Measurements from ENCODE around the gene CISD2. TPM values are rescaled to one million over a fixed set of nuclear protein-coding genes. Genes with fewer than 3 reads are reported as not detected.
"Not testable (repeated sequence)": the region's sequence is repeated elsewhere in the genome, so short reads cannot be mapped to it uniquely, and the experiment has no call there.

Gene CISD2
- total RNA-seq, 1 donor from 2014 or later, result 17.1 TPM

DNA sequence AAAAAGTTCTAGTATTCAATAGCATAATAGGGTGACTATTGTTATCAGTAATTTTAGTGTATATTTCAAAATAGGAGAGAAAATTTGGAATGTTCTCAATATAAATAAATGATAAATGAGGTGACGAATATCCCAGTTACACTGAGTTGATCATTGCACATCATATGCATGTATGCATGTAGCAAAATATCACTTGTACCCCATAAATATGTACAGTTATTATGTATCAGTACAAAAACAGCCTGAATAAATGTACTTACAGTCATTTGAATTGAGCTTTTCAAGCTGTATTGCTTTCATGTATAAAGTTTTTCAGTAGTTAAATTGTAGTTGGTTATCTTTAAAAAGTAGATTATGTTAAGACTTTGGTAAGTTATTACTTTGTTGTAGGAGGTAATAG lies 12.6 kb downstream of the CISD2 start:
- DNase-seq (ENCODE audit: missing footprints), result no peak
- no peak for ATAC-seq
- intact Hi-C loops (cut with DNase I), result no loop called here

DNA sequence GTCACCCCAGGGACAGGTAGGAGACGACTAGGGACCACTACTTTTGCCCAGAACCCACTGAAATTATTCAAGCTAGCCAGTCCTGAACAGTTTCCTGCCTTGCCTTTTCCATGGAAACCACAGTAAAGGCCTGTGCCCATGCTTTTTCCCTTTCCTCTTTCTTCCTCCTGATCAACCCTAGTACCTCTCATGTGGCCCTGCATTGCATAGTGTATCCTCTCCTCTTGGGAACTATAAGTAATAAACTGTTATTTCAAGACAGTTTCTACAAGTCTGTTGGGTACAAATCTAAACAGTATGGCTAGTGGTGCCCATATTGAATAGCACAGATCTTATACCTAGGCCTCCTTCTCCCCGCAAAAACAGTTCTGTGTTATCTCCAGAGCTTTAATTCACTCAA lies 14.5 kb downstream of the CISD2 start:
- no peak for DNase-seq (ENCODE audit: missing footprints)
- intact Hi-C loops (cut with DNase I), result no loop called here
- ATAC-seq, result no peak

DNA sequence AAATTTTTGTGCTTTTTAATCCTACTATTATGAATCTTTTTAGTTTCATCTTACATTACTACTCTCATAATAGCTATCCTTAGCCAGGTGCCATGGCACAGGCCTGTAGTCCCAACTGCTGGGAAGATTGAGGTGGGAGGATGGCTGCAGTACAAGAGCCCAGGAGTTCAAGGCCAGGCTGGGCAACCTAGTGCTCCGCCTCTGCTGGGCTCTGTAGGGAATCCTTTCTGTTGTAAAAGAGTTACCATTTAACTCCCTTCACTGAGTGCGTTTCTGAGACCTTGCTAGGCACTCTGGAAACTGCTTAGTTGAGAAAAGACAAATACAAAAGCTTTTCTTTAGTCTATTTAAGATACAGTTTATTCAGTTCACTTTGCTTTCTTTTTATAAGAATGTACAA lies 19.8 kb downstream of the CISD2 start:
- DNase-seq (ENCODE audit: missing footprints); intact Hi-C loops (cut with DNase I); ATAC-seq: not testable (repeated sequence)

DNA sequence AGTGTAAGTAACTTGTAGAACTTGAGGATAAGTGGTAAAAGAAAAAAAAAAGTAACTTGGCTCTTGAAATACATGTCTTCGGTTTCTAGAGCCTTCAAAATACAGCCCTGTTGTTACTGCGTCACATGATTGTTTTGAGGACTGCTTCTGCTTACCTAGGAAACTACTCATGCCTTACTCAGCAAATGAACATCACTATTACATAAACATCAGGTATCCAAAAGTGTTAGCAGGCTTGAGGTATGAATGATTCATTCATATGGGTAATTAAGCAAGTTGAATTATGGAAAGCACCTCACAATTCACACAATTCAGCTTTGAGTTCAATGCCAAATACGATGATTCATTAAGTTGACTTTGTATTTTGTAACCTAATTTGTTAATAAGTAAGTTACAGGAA lies 21.1 kb downstream of the CISD2 start:
- ATAC-seq; intact Hi-C loops (cut with DNase I): not testable (repeated sequence)

DNA sequence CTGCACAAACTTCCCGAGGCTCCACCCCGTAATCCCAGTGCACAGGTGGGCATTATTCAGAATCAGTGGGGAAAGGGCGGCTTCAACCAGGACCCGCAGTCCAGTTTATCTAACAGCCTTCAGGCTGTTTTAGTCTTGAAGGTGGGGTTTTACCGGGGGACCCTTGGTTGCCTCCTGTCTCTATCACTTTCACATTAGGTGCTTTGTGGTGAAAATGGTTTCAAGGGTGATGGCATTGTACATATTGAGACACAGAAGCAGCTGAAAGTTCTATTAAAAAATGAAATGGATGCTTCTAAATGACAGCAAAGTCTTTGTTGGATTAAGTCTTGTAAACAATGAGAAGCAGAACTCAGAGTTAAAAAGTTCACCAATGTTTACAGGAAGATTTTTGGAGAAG lies 27.8 kb downstream of the CISD2 start:
- intact Hi-C loops (cut with DNase I); DNase-seq (ENCODE audit: missing footprints); ATAC-seq: not testable (repeated sequence)

More for the DNA sequence above, 21.1 kb downstream of the CISD2 start:
- DNase-seq (ENCODE audit: missing footprints), result not testable (repeated sequence)

DNA sequence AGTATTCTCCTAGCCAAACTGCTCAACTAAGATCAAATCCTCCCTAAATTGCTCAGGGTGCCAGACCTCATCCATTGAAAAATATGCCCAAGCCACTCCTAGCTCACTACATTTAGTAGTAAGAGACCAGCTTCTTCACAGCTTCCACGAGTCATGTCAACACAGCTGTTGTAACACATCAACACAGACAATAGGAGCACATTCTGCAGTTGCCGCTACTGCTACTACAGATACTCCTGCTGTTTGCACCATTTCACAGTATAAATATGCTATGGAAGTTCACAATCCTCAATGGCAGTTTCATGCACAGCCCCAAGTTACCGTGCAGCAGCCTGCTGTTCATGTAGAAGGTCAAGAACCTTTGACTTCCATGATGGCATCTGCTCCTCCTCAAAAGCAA lies 28.8 kb downstream of the CISD2 start:
- intact Hi-C loops (cut with DNase I); DNase-seq (ENCODE audit: missing footprints); ATAC-seq: not testable (repeated sequence)

DNA sequence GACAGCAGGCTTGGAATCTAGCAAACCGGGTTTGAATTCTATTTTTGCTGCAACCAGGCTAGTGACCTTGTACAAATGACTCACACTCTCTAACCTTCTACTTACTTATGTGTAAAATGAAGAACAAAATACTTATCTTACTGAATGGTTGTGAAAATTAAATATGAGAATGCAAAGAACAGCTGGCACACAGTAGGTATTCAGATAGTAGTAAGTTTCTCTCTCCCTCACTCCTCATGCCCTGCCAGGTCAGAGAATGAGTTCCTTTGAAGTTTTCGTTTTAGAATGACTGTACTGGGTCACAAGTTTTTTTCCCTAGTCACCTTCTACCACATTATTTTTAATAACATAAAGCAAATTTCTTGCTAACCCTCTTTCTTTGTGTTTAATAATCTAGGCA lies 33.0 kb downstream of the CISD2 start:
- DNase-seq (ENCODE audit: missing footprints) (no peak), ATAC-seq (no peak)
- intact Hi-C loops (cut with DNase I), result no loop called here

DNA sequence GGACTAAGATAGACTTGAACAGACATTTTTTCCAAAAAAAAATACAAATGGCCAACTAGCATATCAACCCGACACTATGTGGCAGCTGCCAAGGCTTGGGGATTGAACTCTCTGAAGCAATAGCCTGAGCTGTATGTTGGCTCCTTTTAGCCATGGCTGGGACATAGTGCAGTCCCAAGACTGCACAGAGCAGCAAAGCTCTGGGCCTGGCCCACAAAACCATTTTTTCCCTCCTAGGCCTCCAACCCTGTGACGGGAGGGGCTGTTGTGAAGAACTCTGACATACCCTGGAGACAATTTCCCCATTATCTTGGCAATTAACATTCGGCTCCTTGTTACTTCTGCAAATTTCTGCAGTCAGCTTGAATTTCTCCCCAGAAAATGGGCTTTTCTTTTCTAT lies 50.1 kb downstream of the CISD2 start:
- intact Hi-C loops (cut with DNase I), result no loop called here
- ATAC-seq (no peak), DNase-seq (ENCODE audit: missing footprints) (no peak)

DNA sequence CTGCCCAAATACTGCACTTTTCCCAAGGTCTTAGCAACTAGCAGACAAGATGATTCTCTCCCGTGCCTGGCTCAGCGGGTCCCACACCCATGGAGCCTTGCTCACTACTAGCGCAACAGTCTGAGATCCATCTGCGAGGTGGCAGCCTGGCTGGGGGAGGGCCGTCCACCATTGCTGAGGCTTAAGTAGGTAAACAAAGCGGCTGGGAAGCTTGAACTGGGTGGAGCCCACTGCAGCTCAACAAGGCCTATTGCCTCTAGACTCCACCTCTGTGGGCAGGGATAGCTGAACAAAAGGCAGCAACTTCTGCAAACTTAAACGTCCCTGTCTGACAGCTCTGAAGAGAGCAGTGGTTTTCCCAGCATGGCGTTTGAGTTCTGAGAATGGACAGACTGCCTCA lies 50.9 kb downstream of the CISD2 start:
- DNase-seq (ENCODE audit: missing footprints); intact Hi-C loops (cut with DNase I); ATAC-seq: not testable (repeated sequence)

DNA sequence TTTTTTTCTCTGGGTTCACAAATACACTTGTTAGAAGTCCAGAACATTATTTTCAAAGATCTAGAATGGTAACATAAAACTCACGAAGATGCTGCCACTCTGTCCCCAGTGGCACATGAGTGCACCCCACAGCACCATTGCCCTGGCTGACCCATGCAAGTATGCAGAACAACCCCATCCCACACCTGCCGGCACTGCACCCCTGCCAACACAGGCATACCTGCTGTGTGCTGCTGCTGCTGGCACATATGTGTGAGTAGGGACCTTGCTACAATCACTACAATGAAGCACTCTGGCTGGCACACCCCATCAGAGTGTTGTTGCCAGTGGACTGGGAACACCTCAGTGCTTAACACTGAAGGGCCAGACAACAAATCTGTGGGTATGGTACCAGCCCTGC lies 66.9 kb downstream of the CISD2 start:
- DNase-seq (ENCODE audit: missing footprints) (no peak), ATAC-seq (no peak)
- intact Hi-C loops (cut with DNase I), result no loop called here

DNA sequence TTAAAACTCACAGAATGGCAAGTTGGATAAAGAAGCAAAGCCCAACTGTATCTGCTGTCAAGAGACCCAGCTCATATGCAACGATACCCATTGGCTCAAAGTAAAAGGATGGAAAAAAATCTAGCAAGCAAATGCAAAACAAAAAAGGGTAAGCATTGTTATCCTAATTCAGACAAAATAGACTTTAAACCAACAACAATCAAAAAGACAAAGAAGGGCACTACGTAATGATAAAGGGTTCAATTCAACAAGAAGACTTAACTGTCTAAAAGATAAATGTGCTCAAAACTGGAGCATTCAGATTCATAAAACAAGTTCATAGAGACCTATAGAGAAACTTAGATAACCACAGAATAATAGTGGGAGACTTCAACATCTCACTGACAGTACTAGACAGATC lies 69.3 kb downstream of the CISD2 start:
- DNase-seq (ENCODE audit: missing footprints); intact Hi-C loops (cut with DNase I); ATAC-seq: not testable (repeated sequence)

Other genes starting within 250 kb of the CISD2 start
- 24.8 TPM for gene MANBA, start 108.0 kb upstream of the CISD2 start, total RNA-seq
- gene UBE2D3, start 41.4 kb upstream of the CISD2 start, total RNA-seq, result 261 TPM
- 0.95 TPM for gene SLC9B1, start 150.7 kb downstream of the CISD2 start, total RNA-seq
- 3.3 TPM for gene SLC9B2, start 207.8 kb downstream of the CISD2 start, total RNA-seq
- gene BDH2, start 230.8 kb downstream of the CISD2 start, total RNA-seq, result 25.4 TPM

All from Right ventricle myocardium inferior (tissue), 1 donor.